Epithelial cell of proximal tubule (primary cell): Measurements from ENCODE around the gene MRPS27. TPM values are rescaled to one million over a fixed set of nuclear protein-coding genes. Genes with fewer than 3 reads are reported as not detected.

ENCODE experiments used
- DNase-seq: peaks from one replicate; pipeline ENCODE4 v3.0.0-alpha.2; 2011; ENCODE audit warnings: low read depth
- H3K4me3 ChIP-seq: 2 replicates; pipeline ENCODE4 v1.5.1; 2011; ENCODE audit warnings: low read depth, mild to moderate bottlenecking, low read length
- total RNA-seq: library from RNA; depleted of rRNA; stranded (reverse); fragments of >200 nt; gene quantifications from 2 replicates; pipeline ENCODE4 v1.2.3, GENCODE V29; 2015
- TF ChIP-seq, protein P1 (sequence below): conservative IDR thresholded peaks from 2 replicates; pipeline ENCODE4 v1.5.1; 2012; ENCODE audit warnings: low read depth, mild to moderate bottlenecking, low read length

MRPS27 gene
- total RNA-seq, 1 donor from 2014 or later: 54.4 TPM

DNA sequence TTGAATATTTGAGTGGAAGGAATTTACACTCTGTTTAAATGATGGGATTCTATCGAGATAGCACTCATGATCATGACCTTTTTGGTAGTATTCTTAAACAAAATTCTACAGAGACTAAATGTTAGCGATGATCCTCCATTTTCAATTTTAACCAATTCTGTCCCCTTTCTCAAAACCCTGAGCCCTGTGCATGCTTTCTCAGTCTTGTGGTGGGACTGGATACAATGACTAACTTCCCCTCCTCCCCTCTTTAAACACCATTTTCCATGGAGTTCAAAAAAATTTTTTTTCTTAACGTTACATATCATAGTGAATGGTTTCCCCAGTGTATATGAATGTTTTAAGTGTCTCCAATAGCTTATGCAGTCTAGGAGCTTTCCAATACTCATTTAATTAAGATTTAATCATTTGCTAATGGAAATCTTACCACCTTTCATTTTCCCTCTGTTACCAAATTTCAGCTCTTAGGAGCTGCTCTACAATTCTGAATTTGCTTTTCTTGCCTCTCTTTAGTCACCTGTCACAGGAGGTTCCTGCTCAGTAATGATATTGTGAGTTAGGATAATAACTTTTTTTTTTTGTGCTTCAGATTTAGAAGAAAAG, 111.6 kb downstream of the MRPS27 start:
- TF ChIP-seq, protein P1, sequence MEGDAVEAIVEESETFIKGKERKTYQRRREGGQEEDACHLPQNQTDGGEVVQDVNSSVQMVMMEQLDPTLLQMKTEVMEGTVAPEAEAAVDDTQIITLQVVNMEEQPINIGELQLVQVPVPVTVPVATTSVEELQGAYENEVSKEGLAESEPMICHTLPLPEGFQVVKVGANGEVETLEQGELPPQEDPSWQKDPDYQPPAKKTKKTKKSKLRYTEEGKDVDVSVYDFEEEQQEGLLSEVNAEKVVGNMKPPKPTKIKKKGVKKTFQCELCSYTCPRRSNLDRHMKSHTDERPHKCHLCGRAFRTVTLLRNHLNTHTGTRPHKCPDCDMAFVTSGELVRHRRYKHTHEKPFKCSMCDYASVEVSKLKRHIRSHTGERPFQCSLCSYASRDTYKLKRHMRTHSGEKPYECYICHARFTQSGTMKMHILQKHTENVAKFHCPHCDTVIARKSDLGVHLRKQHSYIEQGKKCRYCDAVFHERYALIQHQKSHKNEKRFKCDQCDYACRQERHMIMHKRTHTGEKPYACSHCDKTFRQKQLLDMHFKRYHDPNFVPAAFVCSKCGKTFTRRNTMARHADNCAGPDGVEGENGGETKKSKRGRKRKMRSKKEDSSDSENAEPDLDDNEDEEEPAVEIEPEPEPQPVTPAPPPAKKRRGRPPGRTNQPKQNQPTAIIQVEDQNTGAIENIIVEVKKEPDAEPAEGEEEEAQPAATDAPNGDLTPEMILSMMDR: no peak
- H3K4me3 ChIP-seq: no peak overlapping the region
- DNase-seq: no peak

DNA sequence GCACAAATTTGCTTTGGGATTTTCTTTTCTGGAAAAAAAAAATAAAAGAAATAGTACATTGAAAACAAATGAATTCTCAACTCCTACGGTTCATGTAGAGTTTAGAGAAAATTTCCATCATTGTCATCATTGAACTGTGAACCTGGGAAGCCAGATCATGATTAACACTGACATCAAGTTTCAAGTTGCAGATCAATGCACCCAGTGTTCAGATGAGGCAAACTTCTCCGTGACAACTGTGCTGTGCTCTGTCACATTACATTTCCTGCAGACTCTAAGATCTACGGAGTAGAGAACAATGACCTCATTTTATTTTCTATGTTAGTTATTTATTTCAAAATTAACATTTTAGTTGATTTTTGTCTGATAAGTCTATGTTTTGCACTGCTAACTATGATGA, 113.0 kb downstream of the MRPS27 start:
- TF ChIP-seq, protein P1: no peak
- no peak for DNase-seq
- no peak overlapping the region for H3K4me3 ChIP-seq

DNA sequence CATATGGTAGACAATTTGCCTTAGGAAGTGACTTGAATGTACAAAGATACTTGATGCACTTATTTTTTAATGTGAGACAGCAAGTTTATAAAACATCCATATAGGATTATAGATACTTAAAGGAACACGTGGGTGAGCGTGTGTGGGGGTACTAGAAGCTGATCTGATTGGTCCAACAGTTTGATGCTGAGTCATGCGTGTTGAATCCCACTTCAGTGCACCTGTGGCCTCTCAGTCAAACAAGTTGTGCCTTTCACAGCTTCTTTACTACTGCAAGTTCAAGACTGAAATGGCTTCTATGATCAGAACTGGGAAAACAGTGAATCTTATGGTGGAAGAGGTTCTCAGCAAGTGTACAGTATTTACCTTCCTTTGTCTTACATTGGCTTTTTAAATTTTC, 113.9 kb downstream of the MRPS27 start:
- TF ChIP-seq, protein P1: no peak
- DNase-seq: no peak
- H3K4me3 ChIP-seq: no peak overlapping the region

DNA sequence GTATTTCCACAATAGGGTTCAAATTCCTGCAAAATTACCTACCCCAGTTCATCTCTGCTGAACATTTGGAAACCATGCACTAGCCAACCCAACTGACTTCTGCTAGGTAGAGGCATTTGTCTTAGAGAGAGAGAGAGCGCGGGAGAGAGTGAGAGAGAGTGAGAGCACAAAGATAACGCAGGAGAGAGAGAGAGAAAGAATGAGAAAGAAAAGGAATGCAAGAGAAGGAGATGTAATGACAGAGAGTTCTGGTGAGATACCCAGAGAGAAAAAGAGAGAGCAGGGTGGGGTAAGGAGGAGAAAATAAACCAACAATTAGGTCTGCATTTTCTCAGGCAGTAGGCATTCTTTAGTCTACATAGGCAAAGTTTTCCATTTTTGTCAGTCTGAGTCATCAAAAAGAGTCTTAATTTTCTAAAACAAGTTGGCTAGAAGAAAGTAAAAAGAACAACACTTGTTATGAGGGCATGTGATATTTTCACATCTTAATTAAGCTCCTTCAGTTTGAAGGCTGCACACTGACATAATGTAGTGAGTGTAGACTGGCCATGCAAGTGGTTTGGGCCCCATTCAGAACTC, 114.5 kb downstream of the MRPS27 start:
- DNase-seq: no peak
- TF ChIP-seq, protein P1: no peak
- no peak overlapping the region for H3K4me3 ChIP-seq

DNA sequence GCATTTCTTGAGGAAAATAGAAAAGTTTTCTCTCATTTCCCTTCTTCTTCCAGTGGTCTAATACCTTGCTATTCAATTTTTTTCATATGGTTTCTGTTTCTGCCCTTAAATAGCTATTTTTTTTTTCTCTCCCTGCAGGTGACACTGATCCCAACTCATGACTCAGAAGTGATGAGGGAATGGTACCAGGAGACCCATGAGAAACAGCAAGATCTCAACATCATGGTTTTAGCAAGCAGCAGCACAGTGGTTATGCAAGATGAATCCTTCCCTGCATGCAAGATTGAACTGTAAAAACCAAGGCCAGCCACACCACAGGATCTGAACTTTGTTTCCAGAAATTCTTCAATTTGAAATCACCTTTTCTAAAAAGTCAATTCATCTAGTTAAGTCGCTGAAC, 115.1 kb downstream of the MRPS27 start:
- TF ChIP-seq, protein P1: no peak
- no peak for DNase-seq
- no peak overlapping the region for H3K4me3 ChIP-seq

DNA sequence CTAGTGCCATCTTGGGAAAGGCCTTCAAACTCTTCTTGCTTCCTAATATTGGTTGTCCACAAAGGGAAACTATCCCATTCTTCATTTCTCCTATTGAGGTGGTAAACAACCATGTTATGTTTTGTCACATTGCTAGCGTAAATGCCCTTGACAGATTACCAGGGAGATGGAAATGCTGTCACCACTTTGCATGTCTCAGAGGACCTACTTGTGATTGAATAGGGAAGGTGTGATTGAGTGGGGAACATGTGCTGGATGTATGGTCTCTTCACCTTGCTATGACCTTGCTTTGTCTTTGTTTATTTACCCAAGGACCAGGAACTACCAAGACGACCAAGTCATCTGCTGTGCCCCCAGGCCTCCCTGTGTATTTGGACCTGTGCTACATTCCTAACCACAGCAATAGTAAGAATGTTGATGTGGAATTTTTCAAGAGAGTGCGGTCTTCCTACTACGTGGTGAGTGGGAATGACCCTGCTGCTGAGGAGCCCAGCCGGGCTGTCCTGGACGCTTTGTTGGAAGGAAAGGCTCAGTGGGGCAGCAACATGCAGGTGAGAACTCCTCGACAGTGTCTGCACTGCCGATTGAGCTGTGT, 116.7 kb downstream of the MRPS27 start:
- TF ChIP-seq, protein P1: no peak
- DNase-seq: no peak
- no peak overlapping the region for H3K4me3 ChIP-seq

DNA sequence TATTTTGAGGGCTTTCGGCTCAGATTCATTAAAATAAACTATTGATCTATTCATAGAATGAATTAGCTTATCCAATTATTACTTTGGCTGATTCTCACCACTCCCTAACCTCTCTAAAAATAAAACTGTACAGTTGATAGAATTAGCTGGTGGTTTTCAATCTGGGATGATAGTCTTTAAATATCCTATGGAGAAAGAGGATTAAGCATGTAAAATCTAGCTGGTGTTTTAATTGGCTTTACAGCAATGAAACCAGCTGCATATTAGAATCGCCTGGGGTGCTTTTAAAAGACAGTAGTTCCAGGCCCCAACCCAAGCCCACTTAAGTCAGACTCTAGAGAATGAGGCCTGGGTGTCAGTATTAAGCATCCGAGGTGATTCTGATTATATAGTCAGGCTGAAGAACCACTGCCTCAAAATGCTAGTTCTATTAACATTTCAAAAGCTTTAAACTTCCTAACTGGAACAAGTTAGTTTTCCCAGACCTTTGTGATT, 117.7 kb downstream of the MRPS27 start:
- no peak overlapping the region for H3K4me3 ChIP-seq
- DNase-seq: no peak
- TF ChIP-seq, protein P1: no peak
